K562 (cell line): ENCODE data around the gene ACTN4. TPM values are rescaled to one million over a fixed set of nuclear protein-coding genes. Genes with fewer than 3 reads are reported as not detected.
A peak's percentile ranks its signal among the peaks of the same experiment; 100 is the strongest.

Source experiments
- JUND ChIP-seq, 2 experiments: IDR thresholded peaks; 2 replicates in 1 of 2; 3 replicates in 1 of 2; pipeline ENCODE4 v1.6.1; 2011; ENCODE audit warnings: borderline replicate concordance in 2 of 2, low read depth in 2 of 2, low read length in 2 of 2, improper control_type of control experiment in 1 of 2, missing biosample characterization in 1 of 2, missing genetic modification characterization in 1 of 2, missing genetic modification reagents in 1 of 2
- MTF1 ChIP-seq: fragments of 250-450 bp; sonication (Bioruptor Pico); IDR thresholded peaks from 2 replicates; pipeline ENCODE4 v1.9.0; 2021; ENCODE audit warnings: moderate library complexity, mild to moderate bottlenecking, inconsistent platforms, borderline replicate concordance
- SMARCA4 ChIP-seq: fragments of 450-650 bp; IDR thresholded peaks from 2 replicates; pipeline ENCODE4 v1.6.1; 2016
- SMARCA5 ChIP-seq: fragments of 450-650 bp; IDR thresholded peaks from 2 replicates; pipeline ENCODE4 v1.6.1; 2016
- ZNF263 ChIP-seq: sonication (generic); formaldehyde crosslinking; IDR thresholded peaks from 2 replicates; pipeline ENCODE4 v1.8.0; 2022; ENCODE audit warnings: mild to moderate bottlenecking, missing genetic modification reagents, borderline replicate concordance
- ZNF589 ChIP-seq: fragments of 200-800 bp; sonication (Bioruptor generic); IDR thresholded peaks from 2 replicates; pipeline ENCODE4 v1.6.1; 2016; ENCODE audit warnings: low read depth, missing genetic modification characterization, missing compliant biosample characterization
- polyA plus RNA-seq, 8 experiments: library from polyadenylated mRNA; depleted of rRNA in 4 of 8; stranded (reverse) in 5 of 8; unstranded in 3 of 8; fragments of >200 nt; fragmentation: Nextera tagmentation in 2 of 8; fragmentation: Illumina TruSeq in 1 of 8; extraction: Ambion mirVana in 2 of 8; extraction: Trizol in 1 of 8; gene quantifications; 2 replicates each; pipeline versions ENCODE4 v1.2.1 to v1.2.3, GENCODE V29; 2011 to 2014; ENCODE audit warnings: inconsistent platforms in 1 of 8, missing spikeins in 1 of 8
- total RNA-seq, 7 experiments: library from RNA; depleted of rRNA in 6 of 7; stranded (reverse); fragments of >200 nt in 6 of 7; fragmentation: Illumina TruSeq in 2 of 7; extraction: Trizol in 2 of 7; gene quantifications; 2 replicates each; pipeline versions ENCODE4 v1.2.1 to v1.2.3, GENCODE V29; 2011 to 2021; ENCODE audit warnings: low replicate concordance in 1 of 7
- TF ChIP-seq, protein P1 (sequence below), 2 experiments: fragments of 450-650 bp; formaldehyde crosslinking in 1 of 2; IDR thresholded peaks; 2 replicates each; pipeline versions ENCODE4 v1.4.0 to v1.6.1; 2014 to 2020; ENCODE audit warnings: mild to moderate bottlenecking in 2 of 2, borderline replicate concordance in 1 of 2, low read depth in 1 of 2
- TF ChIP-seq, protein P2 (sequence below), 2 experiments: fragments of 450-650 bp; IDR thresholded peaks; 2 replicates each; pipeline ENCODE4 v1.6.1; 2016
- TF ChIP-seq, protein P3 (sequence below): sonication (generic); formaldehyde crosslinking; IDR thresholded peaks from 2 replicates; pipeline ENCODE4 v1.8.0; 2022; ENCODE audit warnings: missing genetic modification reagents, mild to moderate bottlenecking, borderline replicate concordance
- TF ChIP-seq, protein P4 (sequence below): fragments of 450-650 bp; IDR thresholded peaks from 2 replicates; pipeline ENCODE4 v1.6.1; 2018; ENCODE audit warnings: mild to moderate bottlenecking, low read depth; ENCODE audit not compliant: partially characterized antibody

ACTN4 gene
- total and polyA plus RNA-seq, 9 of the 15 experiments (the other 6 are each of a cell fraction or from before 2014, with no cell fraction given), result 3.1 to 385 (median 125) TPM

DNA sequence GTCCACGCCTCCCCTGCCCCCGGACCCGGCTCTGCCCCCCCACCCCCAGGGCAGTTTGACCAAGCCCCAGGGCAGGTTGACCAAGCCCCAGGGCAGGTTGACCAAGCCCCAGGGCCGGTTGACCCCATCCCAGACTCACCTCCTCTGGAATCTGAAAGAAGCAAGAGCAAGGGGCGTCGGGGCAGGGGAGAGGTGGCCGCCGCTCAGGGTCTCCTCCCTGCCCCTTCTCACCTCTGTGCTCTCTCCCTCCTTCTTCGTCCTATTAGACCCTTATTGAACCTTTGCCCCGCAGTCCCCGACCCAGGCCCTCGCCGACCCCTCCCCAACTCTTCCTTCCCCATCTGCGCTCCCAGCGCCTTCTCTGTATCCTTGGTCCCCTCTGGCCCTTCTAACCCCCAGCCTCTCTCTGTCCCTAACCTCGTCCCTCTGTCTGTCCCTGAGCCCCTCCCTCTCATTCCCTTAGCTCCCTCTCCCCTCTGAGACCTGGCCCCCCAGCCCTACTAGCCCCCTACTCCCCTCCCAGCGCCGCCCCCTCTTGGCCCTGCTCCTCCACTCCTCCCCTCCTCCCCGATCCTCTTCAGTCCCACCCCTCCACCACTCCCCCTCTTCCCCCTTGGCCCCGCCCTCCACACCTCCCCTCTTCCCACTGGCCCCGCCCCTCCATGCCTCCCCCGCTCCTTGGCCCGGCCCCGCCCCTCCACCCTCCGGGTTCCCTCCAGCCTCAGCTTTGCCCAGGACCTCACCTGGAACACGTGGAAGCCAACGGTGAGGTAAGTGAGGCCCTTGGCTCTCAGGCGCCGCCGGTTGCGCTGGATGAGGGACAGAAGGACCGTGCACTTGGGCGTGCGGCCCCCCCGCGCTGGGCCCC lies 89.2 kb downstream of the ACTN4 start (continued):
- TF ChIP-seq, protein P1, sequence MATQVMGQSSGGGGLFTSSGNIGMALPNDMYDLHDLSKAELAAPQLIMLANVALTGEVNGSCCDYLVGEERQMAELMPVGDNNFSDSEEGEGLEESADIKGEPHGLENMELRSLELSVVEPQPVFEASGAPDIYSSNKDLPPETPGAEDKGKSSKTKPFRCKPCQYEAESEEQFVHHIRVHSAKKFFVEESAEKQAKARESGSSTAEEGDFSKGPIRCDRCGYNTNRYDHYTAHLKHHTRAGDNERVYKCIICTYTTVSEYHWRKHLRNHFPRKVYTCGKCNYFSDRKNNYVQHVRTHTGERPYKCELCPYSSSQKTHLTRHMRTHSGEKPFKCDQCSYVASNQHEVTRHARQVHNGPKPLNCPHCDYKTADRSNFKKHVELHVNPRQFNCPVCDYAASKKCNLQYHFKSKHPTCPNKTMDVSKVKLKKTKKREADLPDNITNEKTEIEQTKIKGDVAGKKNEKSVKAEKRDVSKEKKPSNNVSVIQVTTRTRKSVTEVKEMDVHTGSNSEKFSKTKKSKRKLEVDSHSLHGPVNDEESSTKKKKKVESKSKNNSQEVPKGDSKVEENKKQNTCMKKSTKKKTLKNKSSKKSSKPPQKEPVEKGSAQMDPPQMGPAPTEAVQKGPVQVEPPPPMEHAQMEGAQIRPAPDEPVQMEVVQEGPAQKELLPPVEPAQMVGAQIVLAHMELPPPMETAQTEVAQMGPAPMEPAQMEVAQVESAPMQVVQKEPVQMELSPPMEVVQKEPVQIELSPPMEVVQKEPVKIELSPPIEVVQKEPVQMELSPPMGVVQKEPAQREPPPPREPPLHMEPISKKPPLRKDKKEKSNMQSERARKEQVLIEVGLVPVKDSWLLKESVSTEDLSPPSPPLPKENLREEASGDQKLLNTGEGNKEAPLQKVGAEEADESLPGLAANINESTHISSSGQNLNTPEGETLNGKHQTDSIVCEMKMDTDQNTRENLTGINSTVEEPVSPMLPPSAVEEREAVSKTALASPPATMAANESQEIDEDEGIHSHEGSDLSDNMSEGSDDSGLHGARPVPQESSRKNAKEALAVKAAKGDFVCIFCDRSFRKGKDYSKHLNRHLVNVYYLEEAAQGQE (IDR thresholded peaks at IDR 0.05; ENCODE audit: borderline replicate concordance), result no peak
- TF ChIP-seq, protein P1 (CRISPR knock-in tag; IDR thresholded peaks at IDR 0.05; ENCODE audit: low read depth), result no peak
- peak; percentile 55; the same call in 1 of the 2 replicates for TF ChIP-seq SMARCA5
- TF ChIP-seq, protein P2, sequence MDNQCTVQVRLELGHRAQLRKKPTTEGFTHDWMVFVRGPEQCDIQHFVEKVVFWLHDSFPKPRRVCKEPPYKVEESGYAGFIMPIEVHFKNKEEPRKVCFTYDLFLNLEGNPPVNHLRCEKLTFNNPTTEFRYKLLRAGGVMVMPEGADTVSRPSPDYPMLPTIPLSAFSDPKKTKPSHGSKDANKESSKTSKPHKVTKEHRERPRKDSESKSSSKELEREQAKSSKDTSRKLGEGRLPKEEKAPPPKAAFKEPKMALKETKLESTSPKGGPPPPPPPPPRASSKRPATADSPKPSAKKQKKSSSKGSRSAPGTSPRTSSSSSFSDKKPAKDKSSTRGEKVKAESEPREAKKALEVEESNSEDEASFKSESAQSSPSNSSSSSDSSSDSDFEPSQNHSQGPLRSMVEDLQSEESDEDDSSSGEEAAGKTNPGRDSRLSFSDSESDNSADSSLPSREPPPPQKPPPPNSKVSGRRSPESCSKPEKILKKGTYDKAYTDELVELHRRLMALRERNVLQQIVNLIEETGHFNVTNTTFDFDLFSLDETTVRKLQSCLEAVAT (IDR thresholded peaks at IDR 0.05), result no peak
- no peak for TF ChIP-seq MTF1 (CRISPR knock-in tag)
- TF ChIP-seq, protein P3, sequence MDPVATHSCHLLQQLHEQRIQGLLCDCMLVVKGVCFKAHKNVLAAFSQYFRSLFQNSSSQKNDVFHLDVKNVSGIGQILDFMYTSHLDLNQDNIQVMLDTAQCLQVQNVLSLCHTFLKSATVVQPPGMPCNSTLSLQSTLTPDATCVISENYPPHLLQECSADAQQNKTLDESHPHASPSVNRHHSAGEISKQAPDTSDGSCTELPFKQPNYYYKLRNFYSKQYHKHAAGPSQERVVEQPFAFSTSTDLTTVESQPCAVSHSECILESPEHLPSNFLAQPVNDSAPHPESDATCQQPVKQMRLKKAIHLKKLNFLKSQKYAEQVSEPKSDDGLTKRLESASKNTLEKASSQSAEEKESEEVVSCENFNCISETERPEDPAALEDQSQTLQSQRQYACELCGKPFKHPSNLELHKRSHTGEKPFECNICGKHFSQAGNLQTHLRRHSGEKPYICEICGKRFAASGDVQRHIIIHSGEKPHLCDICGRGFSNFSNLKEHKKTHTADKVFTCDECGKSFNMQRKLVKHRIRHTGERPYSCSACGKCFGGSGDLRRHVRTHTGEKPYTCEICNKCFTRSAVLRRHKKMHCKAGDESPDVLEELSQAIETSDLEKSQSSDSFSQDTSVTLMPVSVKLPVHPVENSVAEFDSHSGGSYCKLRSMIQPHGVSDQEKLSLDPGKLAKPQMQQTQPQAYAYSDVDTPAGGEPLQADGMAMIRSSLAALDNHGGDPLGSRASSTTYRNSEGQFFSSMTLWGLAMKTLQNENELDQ (CRISPR knock-in tag), result no peak
- no peak for TF ChIP-seq ZNF589 (CRISPR knock-in tag)
- 0 out of 2 replicates have a peak, but pooled peaks have one; percentile 13 for TF ChIP-seq SMARCA4
- TF ChIP-seq, protein P4, sequence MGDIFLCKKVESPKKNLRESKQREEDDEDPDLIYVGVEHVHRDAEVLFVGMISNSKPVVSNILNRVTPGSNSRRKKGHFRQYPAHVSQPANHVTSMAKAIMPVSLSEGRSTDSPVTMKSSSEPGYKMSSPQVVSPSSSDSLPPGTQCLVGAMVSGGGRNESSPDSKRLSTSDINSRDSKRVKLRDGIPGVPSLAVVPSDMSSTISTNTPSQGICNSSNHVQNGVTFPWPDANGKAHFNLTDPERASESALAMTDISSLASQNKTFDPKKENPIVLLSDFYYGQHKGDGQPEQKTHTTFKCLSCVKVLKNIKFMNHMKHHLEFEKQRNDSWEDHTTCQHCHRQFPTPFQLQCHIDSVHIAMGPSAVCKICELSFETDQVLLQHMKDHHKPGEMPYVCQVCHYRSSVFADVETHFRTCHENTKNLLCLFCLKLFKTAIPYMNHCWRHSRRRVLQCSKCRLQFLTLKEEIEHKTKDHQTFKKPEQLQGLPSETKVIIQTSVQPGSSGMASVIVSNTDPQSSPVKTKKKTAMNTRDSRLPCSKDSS, result no peak
- TF ChIP-seq ZNF263 (CRISPR knock-in tag), result peak; percentile 88
- TF ChIP-seq JUND (IDR thresholded peaks at IDR 0.05; ENCODE audit: borderline replicate concordance, low read depth, low read length), result no peak
- no peak for TF ChIP-seq JUND (tag; IDR thresholded peaks at IDR 0.05; ENCODE audit: borderline replicate concordance, low read depth, low read length)
